ENCODE results near the gene CDADC1.

Gene CDADC1

GRCh38 chr13:49265822-49266221 lies 18.1 kb downstream of the CDADC1 start:
- no peak for TF ChIP-seq CTCF (IDR thresholded peaks at IDR 0.05; ENCODE audit: borderline replicate concordance, insufficient read depth, low read depth, low read length)
- no peak overlapping the region for H3K4me3 ChIP-seq (ENCODE audit: low read depth, low read length)

- H3K4me3 ChIP-seq (ENCODE audit: low read depth, low read length) = no peak overlapping the region
- no peak for TF ChIP-seq CTCF (IDR thresholded peaks at IDR 0.05; ENCODE audit: borderline replicate concordance, insufficient read depth, low read depth, low read length)
Observed at GRCh38 chr13:49271264-49271663, 23.5 kb downstream of the CDADC1 start.

- TF ChIP-seq CTCF (IDR thresholded peaks at IDR 0.05; ENCODE audit: borderline replicate concordance, insufficient read depth, low read depth, low read length) = no peak
- H3K4me3 ChIP-seq (ENCODE audit: low read depth, low read length) = no peak overlapping the region
Observed at GRCh38 chr13:49272296-49272695, 24.6 kb downstream of the CDADC1 start.

GRCh38 chr13:49278211-49278610 lies 30.5 kb downstream of the CDADC1 start:
- TF ChIP-seq CTCF (IDR thresholded peaks at IDR 0.05; ENCODE audit: borderline replicate concordance, insufficient read depth, low read depth, low read length) = no peak
- no peak overlapping the region for H3K4me3 ChIP-seq (ENCODE audit: low read depth, low read length)

GRCh38 chr13:49279112-49279511 lies 31.4 kb downstream of the CDADC1 start:
- no peak overlapping the region for H3K4me3 ChIP-seq (ENCODE audit: low read depth, low read length)
- no peak for TF ChIP-seq CTCF (IDR thresholded peaks at IDR 0.05; ENCODE audit: borderline replicate concordance, insufficient read depth, low read depth, low read length)

GRCh38 chr13:49279885-49280284 lies 32.2 kb downstream of the CDADC1 start:
- no peak overlapping the region for H3K4me3 ChIP-seq (ENCODE audit: low read depth, low read length)
- no peak for TF ChIP-seq CTCF (IDR thresholded peaks at IDR 0.05; ENCODE audit: borderline replicate concordance, insufficient read depth, low read depth, low read length)

GRCh38 chr13:49287995-49288394 lies 40.3 kb downstream of the CDADC1 start:
- TF ChIP-seq CTCF (IDR thresholded peaks at IDR 0.05; ENCODE audit: borderline replicate concordance, insufficient read depth, low read depth, low read length) = no peak
- no peak overlapping the region for H3K4me3 ChIP-seq (ENCODE audit: low read depth, low read length)
